Endothelial cell of umbilical vein (primary cell): ENCODE measurements around the gene RASAL2. TPM values are rescaled to one million over a fixed set of nuclear protein-coding genes. Genes with fewer than 3 reads are reported as not detected.

Experiments
- BruUV-seq: library from RNA; stranded (reverse); fragments of 400-500 nt; replicated peaks from 2 replicates; lab custom pipeline; 2021; lab: Mats Ljungman, UMichigan
- CTCF ChIA-PET: fragments of 300-600, 350-600 bp; sonication (Branson Sonifier 250); formaldehyde crosslinking; loops from one replicate; lab custom pipeline; 2021; ENCODE audit warnings: antibody characterized with exemption, inconsistent platforms; lab: Charles Lee
- POLR2A ChIA-PET: fragments of 300-600, 350-600 bp; sonication (Branson Sonifier 250); formaldehyde crosslinking; loops from one replicate; lab custom pipeline; 2021; ENCODE audit warnings: antibody characterized with exemption, inconsistent platforms; lab: Charles Lee
- DNase-seq: peaks from one replicate; pipeline ENCODE4 v3.0.0-alpha.2; 2011; ENCODE audit warnings: low read depth, low spot score
- FAIRE-seq: peaks from 2 replicates; lab custom pipeline; 2011; peaks lifted over from hg19 to GRCh38; lab: Jason Lieb, UNC
- H2AFZ ChIP-seq: 2 replicates; pipeline ENCODE4 v1.6.0; 2012; ENCODE audit warnings: low read depth, low read length, control low read depth, inconsistent platforms
- H3K27ac ChIP-seq: 2 replicates; pipeline ENCODE4 v1.5.1; 2011; ENCODE audit warnings: low read depth, mild to moderate bottlenecking, control low read depth, low read length, moderate library complexity; ENCODE audit not compliant: insufficient read depth
- H3K27me3 ChIP-seq, 2 experiments: 2 replicates each; pipeline versions ENCODE4 v1.6.0 to v1.6.1; 2011; ENCODE audit warnings: low read length in 2 of 2, mixed read lengths in 1 of 2; ENCODE audit not compliant: control insufficient read depth in 2 of 2, insufficient read depth in 2 of 2
- H3K36me3 ChIP-seq, 2 experiments: 2 replicates in 1 of 2; 3 replicates in 1 of 2; pipeline ENCODE4 v1.5.1; 2011; ENCODE audit warnings: low read length in 2 of 2, mild to moderate bottlenecking in 1 of 2, moderate library complexity in 1 of 2; ENCODE audit not compliant: control insufficient read depth in 2 of 2, insufficient read depth in 2 of 2; ENCODE audit errors: extremely low read depth in 1 of 2
- H3K4me1 ChIP-seq: 3 replicates; pipeline ENCODE4 v1.5.1; 2011; ENCODE audit warnings: mild to moderate bottlenecking, low read length; ENCODE audit not compliant: control insufficient read depth, insufficient read depth; ENCODE audit errors: extremely low read depth
- H3K4me2 ChIP-seq: 2 replicates; pipeline ENCODE4 v1.6.1; 2011; ENCODE audit warnings: low read length, control low read depth, mixed read lengths; ENCODE audit not compliant: insufficient read depth
- H3K4me3 ChIP-seq, 3 experiments: fragments of 200-600 bp in 1 of 3; sonication (generic), shearing (Covaris generic) in 1 of 3; replicated peaks in 1 of 3; 2 replicates each; pipeline ENCODE4 v1.5.1; 2011 to 2016; ENCODE audit warnings: control low read depth in 3 of 3, low read length in 3 of 3, mild to moderate bottlenecking in 2 of 3, inconsistent platforms in 1 of 3, low read depth in 1 of 3, moderate library complexity in 1 of 3; ENCODE audit not compliant: insufficient read depth in 1 of 3
- H3K79me2 ChIP-seq: 2 replicates; pipeline ENCODE4 v1.6.0; 2012; ENCODE audit warnings: low read length, inconsistent platforms; ENCODE audit not compliant: control insufficient read depth, insufficient read depth
- H3K9ac ChIP-seq: replicated peaks from 2 replicates; pipeline ENCODE3; 2011; ENCODE audit warnings: low read length, control low read depth; ENCODE audit not compliant: insufficient read depth; ENCODE audit errors: extremely low read depth
- H3K9me1 ChIP-seq: replicated peaks from 3 replicates; pipeline ENCODE4 v1.6.0; 2011; ENCODE audit warnings: mild to moderate bottlenecking, low read length; ENCODE audit not compliant: control insufficient read depth, insufficient read depth; ENCODE audit errors: extremely low read depth
- H3K9me3 ChIP-seq: replicated peaks from 2 replicates; pipeline ENCODE4 v1.5.1; 2012; ENCODE audit warnings: low read length, inconsistent platforms; ENCODE audit not compliant: control insufficient read depth, insufficient read depth
- H4K20me1 ChIP-seq: replicated peaks from 2 replicates; pipeline ENCODE3; 2011; ENCODE audit warnings: mild to moderate bottlenecking, low read length; ENCODE audit not compliant: control insufficient read depth, insufficient read depth; ENCODE audit errors: extremely low read depth
- EZH2 ChIP-seq: IDR thresholded peaks from 2 replicates; pipeline ENCODE4 v1.6.1; 2012; ENCODE audit warnings: borderline replicate concordance, low read depth, mild to moderate bottlenecking, moderate library complexity, low read length, inconsistent platforms; ENCODE audit not compliant: severe bottlenecking
- FOS ChIP-seq: IDR thresholded peaks from 2 replicates; pipeline ENCODE4 v1.6.1; 2011; ENCODE audit warnings: mild to moderate bottlenecking, low read length, moderate library complexity, borderline replicate concordance; ENCODE audit not compliant: insufficient read depth
- GATA2 ChIP-seq: IDR thresholded peaks from 2 replicates; pipeline ENCODE4 v1.7.0; 2011; ENCODE audit warnings: low read depth, mild to moderate bottlenecking, moderate library complexity, mixed read lengths, low read length; ENCODE audit not compliant: insufficient read length, insufficient read depth
- JUN ChIP-seq: IDR thresholded peaks from 2 replicates; pipeline ENCODE4 v1.6.1; 2011; ENCODE audit warnings: borderline replicate concordance, low read depth; ENCODE audit not compliant: insufficient read length, insufficient read depth
- MYC ChIP-seq: IDR thresholded peaks from one replicate; pipeline ENCODE4 v1.6.1; 2011; ENCODE audit warnings: mild to moderate bottlenecking, low read depth, low read length
- POLR2A ChIP-seq: IDR thresholded peaks from 2 replicates; pipeline ENCODE4 v1.6.1; 2012; ENCODE audit warnings: low read depth, mild to moderate bottlenecking, control low read depth, low read length
- POLR2AphosphoS5 ChIP-seq: IDR thresholded peaks from 2 replicates; pipeline ENCODE4 v1.6.1; 2012; ENCODE audit warnings: low read depth, mild to moderate bottlenecking, control low read depth, low read length, moderate library complexity; ENCODE audit not compliant: insufficient read depth
- dilution Hi-C: fragments of 300-500 bp; cut with MboI; formaldehyde crosslinking; loops from one replicate; pipeline ENCODE4 v1.15.0; 2019; ENCODE audit warnings: low sequenced_read_pairs; ENCODE audit not compliant: extremely low pct_ligation_motif_present
- intact Hi-C: fragments of 100-400 bp; cut with micrococcal nuclease; formaldehyde crosslinking; loops from one replicate; pipeline ENCODE4 v1.10.0; 2022
- polyA plus RNA-seq, 4 experiments: library from polyadenylated mRNA; depleted of rRNA in 3 of 4; stranded (reverse) in 3 of 4; unstranded in 1 of 4; fragments of >200 nt; gene quantifications; 2 replicates each; pipeline versions ENCODE4 v1.2.1 to v1.2.3, GENCODE V29; 2011 to 2012; ENCODE audit warnings: missing spikeins in 1 of 4
- total RNA-seq: library from RNA; stranded (reverse); gene quantifications from 2 replicates; pipeline ENCODE4 v1.2.3, GENCODE V29; 2021
- TF ChIP-seq, protein P1 (sequence below), 2 donors: IDR thresholded peaks; 1 replicate in 1 of 2; 2 replicates in 1 of 2; pipeline ENCODE4 v1.5.1; 2011; ENCODE audit warnings: low read length in 2 of 2, mild to moderate bottlenecking in 2 of 2, moderate library complexity in 2 of 2, control low read depth in 1 of 2, inconsistent platforms in 1 of 2, low read depth in 1 of 2; ENCODE audit not compliant: insufficient read depth in 1 of 2; ENCODE audit errors: extremely low read depth in 1 of 2
- TF ChIP-seq, protein P2 (sequence below): IDR thresholded peaks from 2 replicates; pipeline ENCODE4 v1.6.1; 2011; ENCODE audit not compliant: insufficient read depth, insufficient read length

Gene RASAL2
- total and polyA plus RNA-seq, 2 donors (not counting 3 experiments of a cell fraction or from before 2014, with no cell fraction given), result 12.5 to 15.5 TPM

DNA sequence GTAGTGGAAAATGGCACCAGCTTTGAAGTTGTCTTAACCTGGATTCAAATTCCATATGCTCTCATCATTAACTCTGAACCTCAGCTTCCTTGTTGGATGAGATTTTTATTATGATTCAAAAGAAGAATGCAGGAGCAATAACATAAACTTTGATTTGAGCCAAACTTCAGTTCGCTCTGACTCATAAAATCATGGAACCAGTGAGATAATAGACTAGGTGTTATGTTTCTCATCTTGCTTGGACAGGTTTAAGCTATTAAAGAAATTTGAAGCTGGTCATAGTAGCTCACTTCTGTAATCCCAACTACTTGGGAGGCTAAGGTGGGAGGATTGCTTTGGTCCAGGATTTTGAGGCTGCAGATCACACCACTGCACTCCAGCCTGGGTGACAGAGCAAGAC is 230.1 kb downstream of the RASAL2 start:
- no TSS peak for BruUV-seq
- Histone ChIP-seq H4K20me1 (no peaks in the 10 kb centered on the region), H3K4me1 (no peaks in the 10 kb centered on the region), H3K27me3 (no peaks in the 10 kb centered on the region), H3K4me2 (no peak overlapping the region), H3K9me1 (no peaks in the 10 kb centered on the region), H3K36me3 (no peaks in the 10 kb centered on the region), H3K79me2 (no peaks in the 10 kb centered on the region), H3K9me3 (no peaks in the 10 kb centered on the region), H2AFZ (no peak overlapping the region), H3K27ac (no peak overlapping the region), H3K9ac (no peak overlapping the region), H3K4me3 (no peak overlapping the region)
- TF ChIP-seq, protein P1, sequence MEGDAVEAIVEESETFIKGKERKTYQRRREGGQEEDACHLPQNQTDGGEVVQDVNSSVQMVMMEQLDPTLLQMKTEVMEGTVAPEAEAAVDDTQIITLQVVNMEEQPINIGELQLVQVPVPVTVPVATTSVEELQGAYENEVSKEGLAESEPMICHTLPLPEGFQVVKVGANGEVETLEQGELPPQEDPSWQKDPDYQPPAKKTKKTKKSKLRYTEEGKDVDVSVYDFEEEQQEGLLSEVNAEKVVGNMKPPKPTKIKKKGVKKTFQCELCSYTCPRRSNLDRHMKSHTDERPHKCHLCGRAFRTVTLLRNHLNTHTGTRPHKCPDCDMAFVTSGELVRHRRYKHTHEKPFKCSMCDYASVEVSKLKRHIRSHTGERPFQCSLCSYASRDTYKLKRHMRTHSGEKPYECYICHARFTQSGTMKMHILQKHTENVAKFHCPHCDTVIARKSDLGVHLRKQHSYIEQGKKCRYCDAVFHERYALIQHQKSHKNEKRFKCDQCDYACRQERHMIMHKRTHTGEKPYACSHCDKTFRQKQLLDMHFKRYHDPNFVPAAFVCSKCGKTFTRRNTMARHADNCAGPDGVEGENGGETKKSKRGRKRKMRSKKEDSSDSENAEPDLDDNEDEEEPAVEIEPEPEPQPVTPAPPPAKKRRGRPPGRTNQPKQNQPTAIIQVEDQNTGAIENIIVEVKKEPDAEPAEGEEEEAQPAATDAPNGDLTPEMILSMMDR (IDR thresholded peaks at IDR 0.05; ENCODE audit: extremely low read depth in 1 of 2, insufficient read depth in 1 of 2, low read depth in 1 of 2, low read length in 2 of 2), result no peak
- TF ChIP-seq JUN, result no peak
- no peak for FAIRE-seq
- intact Hi-C loops, result no loop called here
- no peak for DNase-seq
- POLR2A ChIA-PET, result no interaction called here
- CTCF ChIA-PET, result interaction anchor here (1.0 to 2.1 kb wide), 4 partner anchors 14 to 180 kb away, joined by 3 to 10 read pairs (median 5); no protein-coding TSS in a partner anchor
- dilution Hi-C loops, result no loop called here

DNA sequence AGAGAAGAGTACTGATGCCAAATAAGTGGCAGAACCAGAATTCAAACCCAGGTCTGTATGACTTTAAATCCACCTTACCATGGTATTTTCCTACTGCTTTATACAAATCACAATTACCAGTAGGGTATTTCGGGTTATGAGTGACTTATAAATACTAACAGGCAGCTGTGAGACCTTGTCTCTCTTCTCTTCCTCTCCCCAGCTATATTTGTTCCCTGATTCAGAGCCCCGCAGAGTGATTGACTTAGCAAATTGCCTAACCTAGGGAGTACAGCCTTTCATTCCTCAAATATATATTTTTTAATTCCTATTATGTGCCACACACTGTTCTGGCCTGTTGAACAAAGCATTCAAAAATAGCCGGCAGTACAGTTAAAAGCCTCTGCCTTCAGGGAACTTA is 234.8 kb downstream of the RASAL2 start:
- Histone ChIP-seq H3K36me3 (no peaks in the 10 kb centered on the region), H2AFZ (no peak overlapping the region), H3K9me1 (no peaks in the 10 kb centered on the region), H3K79me2 (no peaks in the 10 kb centered on the region), H4K20me1 (no peaks in the 10 kb centered on the region), H3K9me3 (no peaks in the 10 kb centered on the region), H3K27ac (no peak overlapping the region), H3K4me3 (no peak overlapping the region), H3K4me2 (no peak overlapping the region), H3K27me3 (no peaks in the 10 kb centered on the region), H3K9ac (no peak overlapping the region), H3K4me1 (no peaks in the 10 kb centered on the region)
- ChIA-PET POLR2A (no interaction called here), CTCF (no interaction called here)
- DNase-seq (no peak), FAIRE-seq (no peak)
- intact Hi-C loops, result no loop called here
- TF ChIP-seq MYC (no peak), FOS (no peak), POLR2A (no peak), POLR2AphosphoS5 (no peak), GATA2 (no peak), JUN (no peak), EZH2 (no peak)
- TF ChIP-seq, protein P2, sequence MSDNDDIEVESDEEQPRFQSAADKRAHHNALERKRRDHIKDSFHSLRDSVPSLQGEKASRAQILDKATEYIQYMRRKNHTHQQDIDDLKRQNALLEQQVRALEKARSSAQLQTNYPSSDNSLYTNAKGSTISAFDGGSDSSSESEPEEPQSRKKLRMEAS, result no peak
- TF ChIP-seq, protein P1 (IDR thresholded peaks at IDR 0.05; ENCODE audit: extremely low read depth in 1 of 2, insufficient read depth in 1 of 2, low read depth in 1 of 2, low read length in 2 of 2), result no peak
- no TSS peak for BruUV-seq
- dilution Hi-C loops, result no loop called here
